HepG2 (cell line): ENCODE measurements around the gene CEBPG. TPM values are rescaled to one million over a fixed set of nuclear protein-coding genes. Genes with fewer than 3 reads are reported as not detected.

Source experiments
- ATAC-seq: fragments of 200-7000 bp; cut with Tn5 transposase; 3 replicates; pipeline ENCODE4 v1.9.1; 2020; ENCODE audit warnings: mild to moderate bottlenecking, moderate library complexity
- BruUV-seq: library from RNA; stranded (reverse); fragments of 400-500 nt; replicated peaks from 2 replicates; lab custom pipeline; 2021; lab: Mats Ljungman, UMichigan
- CTCF ChIA-PET: fragments of 300-600 bp; formaldehyde crosslinking; extraction: SDS; loops from one replicate; lab custom pipeline; 2021; ENCODE audit warnings: low total read pairs, inconsistent platforms, low intra/inter-chr PET ratio; lab: Yijun Ruan, JAX
- POLR2A ChIA-PET: fragments of 350-600 bp; sonication (Branson Sonifier 250); formaldehyde crosslinking; loops from one replicate; lab custom pipeline; 2020; ENCODE audit warnings: antibody characterized with exemption, inconsistent platforms; lab: Yijun Ruan, JAX
- DNase-seq: peaks from one replicate; pipeline ENCODE4 v3.0.0-alpha.2; 2015; ENCODE audit warnings: low spot score
- FAIRE-seq: peaks from 3 replicates; lab custom pipeline; 2011; peaks lifted over from hg19 to GRCh38; lab: Jason Lieb, UNC
- H2AFZ ChIP-seq: one replicate; pipeline ENCODE4 v1.6.1; 2011; ENCODE audit warnings: low read length, inconsistent platforms
- H3K27ac ChIP-seq: fragments of 300-600 bp; 3 replicates; pipeline ENCODE4 v1.8.0; 2011; ENCODE audit warnings: mixed run types, mild to moderate bottlenecking, mixed read lengths, low read length, inconsistent platforms; ENCODE audit not compliant: insufficient read depth; ENCODE audit errors: extremely low read length
- H3K27me3 ChIP-seq, 2 experiments: fragments of 200-600 bp in 1 of 2; 2 replicates in 1 of 2; 3 replicates in 1 of 2; pipeline versions ENCODE4 v1.6.0 to v1.8.0; 2011; ENCODE audit warnings: low read length in 2 of 2, mild to moderate bottlenecking in 2 of 2, moderate library complexity in 2 of 2, inconsistent platforms in 1 of 2; ENCODE audit not compliant: insufficient read depth in 2 of 2, control insufficient read depth in 1 of 2
- H3K36me3 ChIP-seq, 2 experiments: fragments of 200-600 bp in 1 of 2; replicated peaks in 1 of 2; 2 replicates in 1 of 2; 3 replicates in 1 of 2; pipeline versions ENCODE4 v1.5.1 to v1.8.0; 2011; ENCODE audit warnings: low read length in 2 of 2, inconsistent platforms in 1 of 2; ENCODE audit not compliant: insufficient read depth in 2 of 2, control insufficient read depth in 1 of 2
- H3K4me1 ChIP-seq: 2 replicates; pipeline ENCODE4 v1.5.1; 2012; ENCODE audit warnings: low read length, inconsistent platforms; ENCODE audit not compliant: insufficient read depth
- H3K4me2 ChIP-seq: 2 replicates; pipeline ENCODE4 v1.6.0; 2011; ENCODE audit warnings: low read depth, low read length, inconsistent platforms
- H3K4me3 ChIP-seq, 3 experiments: fragments of 200-600 bp in 1 of 3; sonication (generic), shearing (Covaris generic) in 1 of 3; replicated peaks in 1 of 3; 2 replicates each; pipeline ENCODE4 v1.5.1; 2011 to 2016; ENCODE audit warnings: low read length in 3 of 3, inconsistent platforms in 2 of 3, low read depth in 2 of 3, mild to moderate bottlenecking in 2 of 3, control low read depth in 1 of 3, mixed read lengths in 1 of 3; ENCODE audit not compliant: insufficient read depth in 1 of 3
- H3K79me2 ChIP-seq: one replicate; pipeline ENCODE4 v1.6.1; 2011; ENCODE audit warnings: low read length, inconsistent platforms; ENCODE audit not compliant: insufficient read depth
- H3K9ac ChIP-seq: 2 replicates; pipeline ENCODE4 v1.6.0; 2011; ENCODE audit warnings: mild to moderate bottlenecking, low read depth, low read length, inconsistent platforms; ENCODE audit not compliant: insufficient read depth
- H3K9me3 ChIP-seq: 2 replicates; pipeline ENCODE4 v1.5.1; 2012; ENCODE audit warnings: mild to moderate bottlenecking, low read length
- H4K20me1 ChIP-seq: 2 replicates; pipeline ENCODE4 v1.6.0; 2011; ENCODE audit warnings: inconsistent platforms, mild to moderate bottlenecking, low read length, moderate library complexity; ENCODE audit not compliant: insufficient read depth
- FOXA1 ChIP-seq, 2 experiments: fragments of 450-650 bp in 1 of 2; sonication (generic) in 1 of 2; formaldehyde crosslinking in 1 of 2; IDR thresholded peaks; 2 replicates each; pipeline versions ENCODE4 v1.4.0 to v1.6.1; 2016 to 2020; ENCODE audit warnings: missing genetic modification reagents in 1 of 2
- GTF3A ChIP-seq: sonication (generic); formaldehyde crosslinking; conservative IDR thresholded peaks from 2 replicates; pipeline ENCODE4 v1.4.0; 2020; ENCODE audit warnings: mild to moderate bottlenecking, missing genetic modification reagents
- IRF2 ChIP-seq: IDR thresholded peaks from 2 replicates; pipeline ENCODE4 v1.6.1; 2018; ENCODE audit warnings: missing genetic modification reagents, missing compliant biosample characterization
- MBD4 ChIP-seq: IDR thresholded peaks from 2 replicates; pipeline ENCODE4 v1.6.1; 2012; ENCODE audit warnings: low read length, inconsistent platforms, borderline replicate concordance
- THYN1 ChIP-seq: sonication (generic); formaldehyde crosslinking; IDR thresholded peaks from 2 replicates; pipeline ENCODE4 v1.8.1; 2023; ENCODE audit warnings: low read depth, mild to moderate bottlenecking, moderate library complexity, missing genetic modification reagents, borderline replicate concordance
- ZFYVE20 ChIP-seq: sonication (generic); formaldehyde crosslinking; IDR thresholded peaks from 2 replicates; pipeline ENCODE4 v1.8.0; 2023; ENCODE audit warnings: low read depth, mild to moderate bottlenecking, moderate library complexity, missing genetic modification reagents, borderline replicate concordance
- ZNF687 ChIP-seq: sonication (generic); formaldehyde crosslinking; IDR thresholded peaks from 2 replicates; pipeline ENCODE4 v1.5.1; 2020; ENCODE audit warnings: mild to moderate bottlenecking, missing genetic modification reagents, moderate library complexity
- ZSCAN12 ChIP-seq: sonication (generic); formaldehyde crosslinking; IDR thresholded peaks from 2 replicates; pipeline ENCODE4 v1.9.0; 2021; ENCODE audit warnings: mild to moderate bottlenecking, missing genetic modification reagents
- WGBS: methylation state at CpG from one replicate; pipeline ENCODE4 v1.1.6; 2017; ENCODE audit warnings: low lambda C conversion rate; 5-methylcytosine and 5-hydroxymethylcytosine counted together
- in situ Hi-C: cut with HindIII; loops from 2 replicates; pipeline ENCODE4 v1.10.0; 2017; ENCODE audit warnings: low pct_unique_long_range_greater_than_20kb; ENCODE audit not compliant: extremely low pct_ligation_motif_present
- intact Hi-C: fragments of 100-400 bp; cut with micrococcal nuclease; formaldehyde crosslinking; loops from one replicate; pipeline ENCODE4 v1.10.0; 2022; ENCODE audit not compliant: unreplicated experiment
- polyA plus RNA-seq, 8 experiments: library from polyadenylated mRNA; depleted of rRNA in 3 of 8; stranded (reverse) in 7 of 8; unstranded in 1 of 8; fragments of >200 nt; fragmentation: Illumina TruSeq in 4 of 8; extraction: Trizol in 4 of 8; gene quantifications; 2 replicates each; pipeline versions ENCODE4 v1.2.1 to v1.2.3, GENCODE V29; 2011 to 2016; ENCODE audit warnings: low read depth in 4 of 8, missing spikeins in 1 of 8, mixed read lengths in 1 of 8; ENCODE audit not compliant: insufficient read depth in 1 of 8
- total RNA-seq, 5 experiments: library from RNA; depleted of rRNA; stranded (reverse); fragments of >200 nt; fragmentation: Illumina TruSeq; extraction: Trizol; gene quantifications; 2 replicates each; pipeline ENCODE4 v1.2.3, GENCODE V29; 2016; ENCODE audit warnings: low read depth in 1 of 5
- TF ChIP-seq, protein P1 (sequence below): sonication (generic); formaldehyde crosslinking; IDR thresholded peaks from 2 replicates; pipeline ENCODE4 v1.5.0; 2020; ENCODE audit warnings: mild to moderate bottlenecking, missing genetic modification reagents
- TF ChIP-seq, protein P2 (sequence below): sonication (generic); formaldehyde crosslinking; IDR thresholded peaks from 2 replicates; pipeline ENCODE4 v1.5.0; 2020; ENCODE audit warnings: mild to moderate bottlenecking, missing genetic modification reagents, borderline replicate concordance

CEBPG gene
- total and polyA plus RNA-seq, 2 of the 13 experiments (the other 11 are each of a cell fraction or from before 2014, with no cell fraction given): 25.7 to 34.3 TPM

GRCh38 chr19:33405553-33406461 lies 32.3 kb downstream of the CEBPG start:
- FAIRE-seq: no peak
- no peaks in the 10 kb centered on the region for H4K20me1 ChIP-seq
- H3K79me2 ChIP-seq: no peaks in the 10 kb centered on the region
- intact Hi-C loops: no loop called here
- no peak for ATAC-seq
- CTCF ChIA-PET: interaction anchor here (0.7 to 2.4 kb wide), 6 partner anchors 72 to 170 kb away, joined by 3 to 20 read pairs (median 10); no protein-coding TSS in a partner anchor
- peaks cover 61% of the 10 kb centered on the region for H3K4me1 ChIP-seq
- WGBS: 96% methylated on average over 28 of the region's 34 CpGs
- peak overlapping the region; percentile 17 for H3K27ac ChIP-seq
- in situ Hi-C loops: no loop called here
- H3K4me3 ChIP-seq: no peak overlapping the region
- no peak overlapping the region for H3K4me2 ChIP-seq
- no peaks in the 10 kb centered on the region for H3K9me3 ChIP-seq
- POLR2A ChIA-PET: interaction anchor here (1.1 to 2.4 kb wide), 6 partner anchors 8 to 171 kb away, joined by 3 to 11 read pairs (median 6); partner anchors contain the start of gene CEBPA
- no peak for DNase-seq
- H3K27me3 ChIP-seq: no peaks in the 10 kb centered on the region
- no peak overlapping the region for H2AFZ ChIP-seq
- no peak overlapping the region for H3K9ac ChIP-seq
- H3K36me3 ChIP-seq: 0 out of 5 replicates have a peak, but pooled peaks cover 0 to 4% of the 10 kb centered on the region in 2 experiments
- BruUV-seq: no TSS peak
- TF ChIP-seq FOXA1 (IDR thresholded peaks at IDR 0.05) (no peak), FOXA1 (CRISPR knock-in tag; IDR thresholded peaks at IDR 0.05) (no peak), GTF3A (no peak), ZNF687 (CRISPR knock-in tag) (peak; percentile 26), IRF2 (CRISPR knock-in tag) (no peak), ZSCAN12 (no peak), MBD4 (no peak), THYN1 (CRISPR knock-in tag) (no peak), ZFYVE20 (CRISPR knock-in tag) (no peak)
- TF ChIP-seq, protein P1, sequence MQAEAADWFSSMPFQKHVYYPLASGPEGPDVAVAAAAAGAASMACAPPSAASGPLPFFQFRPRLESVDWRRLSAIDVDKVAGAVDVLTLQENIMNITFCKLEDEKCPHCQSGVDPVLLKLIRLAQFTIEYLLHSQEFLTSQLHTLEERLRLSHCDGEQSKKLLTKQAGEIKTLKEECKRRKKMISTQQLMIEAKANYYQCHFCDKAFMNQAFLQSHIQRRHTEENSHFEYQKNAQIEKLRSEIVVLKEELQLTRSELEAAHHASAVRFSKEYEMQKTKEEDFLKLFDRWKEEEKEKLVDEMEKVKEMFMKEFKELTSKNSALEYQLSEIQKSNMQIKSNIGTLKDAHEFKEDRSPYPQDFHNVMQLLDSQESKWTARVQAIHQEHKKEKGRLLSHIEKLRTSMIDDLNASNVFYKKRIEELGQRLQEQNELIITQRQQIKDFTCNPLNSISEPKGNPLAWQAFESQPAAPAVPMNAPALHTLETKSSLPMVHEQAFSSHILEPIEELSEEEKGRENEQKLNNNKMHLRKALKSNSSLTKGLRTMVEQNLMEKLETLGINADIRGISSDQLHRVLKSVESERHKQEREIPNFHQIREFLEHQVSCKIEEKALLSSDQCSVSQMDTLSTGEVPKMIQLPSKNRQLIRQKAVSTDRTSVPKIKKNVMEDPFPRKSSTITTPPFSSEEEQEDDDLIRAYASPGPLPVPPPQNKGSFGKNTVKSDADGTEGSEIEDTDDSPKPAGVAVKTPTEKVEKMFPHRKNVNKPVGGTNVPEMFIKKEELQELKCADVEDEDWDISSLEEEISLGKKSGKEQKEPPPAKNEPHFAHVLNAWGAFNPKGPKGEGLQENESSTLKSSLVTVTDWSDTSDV (CRISPR knock-in tag): 0 out of 2 replicates have a peak, but pooled peaks have one; percentile 5
- TF ChIP-seq, protein P2, sequence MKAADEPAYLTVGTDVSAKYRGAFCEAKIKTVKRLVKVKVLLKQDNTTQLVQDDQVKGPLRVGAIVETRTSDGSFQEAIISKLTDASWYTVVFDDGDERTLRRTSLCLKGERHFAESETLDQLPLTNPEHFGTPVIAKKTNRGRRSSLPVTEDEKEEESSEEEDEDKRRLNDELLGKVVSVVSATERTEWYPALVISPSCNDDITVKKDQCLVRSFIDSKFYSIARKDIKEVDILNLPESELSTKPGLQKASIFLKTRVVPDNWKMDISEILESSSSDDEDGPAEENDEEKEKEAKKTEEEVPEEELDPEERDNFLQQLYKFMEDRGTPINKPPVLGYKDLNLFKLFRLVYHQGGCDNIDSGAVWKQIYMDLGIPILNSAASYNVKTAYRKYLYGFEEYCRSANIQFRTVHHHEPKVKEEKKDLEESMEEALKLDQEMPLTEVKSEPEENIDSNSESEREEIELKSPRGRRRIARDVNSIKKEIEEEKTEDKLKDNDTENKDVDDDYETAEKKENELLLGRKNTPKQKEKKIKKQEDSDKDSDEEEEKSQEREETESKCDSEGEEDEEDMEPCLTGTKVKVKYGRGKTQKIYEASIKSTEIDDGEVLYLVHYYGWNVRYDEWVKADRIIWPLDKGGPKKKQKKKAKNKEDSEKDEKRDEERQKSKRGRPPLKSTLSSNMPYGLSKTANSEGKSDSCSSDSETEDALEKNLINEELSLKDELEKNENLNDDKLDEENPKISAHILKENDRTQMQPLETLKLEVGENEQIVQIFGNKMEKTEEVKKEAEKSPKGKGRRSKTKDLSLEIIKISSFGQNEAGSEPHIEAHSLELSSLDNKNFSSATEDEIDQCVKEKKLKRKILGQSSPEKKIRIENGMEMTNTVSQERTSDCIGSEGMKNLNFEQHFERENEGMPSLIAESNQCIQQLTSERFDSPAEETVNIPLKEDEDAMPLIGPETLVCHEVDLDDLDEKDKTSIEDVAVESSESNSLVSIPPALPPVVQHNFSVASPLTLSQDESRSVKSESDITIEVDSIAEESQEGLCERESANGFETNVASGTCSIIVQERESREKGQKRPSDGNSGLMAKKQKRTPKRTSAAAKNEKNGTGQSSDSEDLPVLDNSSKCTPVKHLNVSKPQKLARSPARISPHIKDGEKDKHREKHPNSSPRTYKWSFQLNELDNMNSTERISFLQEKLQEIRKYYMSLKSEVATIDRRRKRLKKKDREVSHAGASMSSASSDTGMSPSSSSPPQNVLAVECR (CRISPR knock-in tag): 0 out of 2 replicates have a peak, but pooled peaks have one; percentile 6
